Stimulated activated CD4-positive, alpha-beta T cell treated with anti-CD3 and anti-CD28 coated beads, Interleukin-4, amount 100 ng/mL, for 4 hours (primary cell): ENCODE results near the gene CDC42BPB.

Experiments
- DNase-seq, 2 experiments: peaks; one replicate each; pipeline ENCODE4 v3.0.0-alpha.2; 2020

CDC42BPB gene

DNA sequence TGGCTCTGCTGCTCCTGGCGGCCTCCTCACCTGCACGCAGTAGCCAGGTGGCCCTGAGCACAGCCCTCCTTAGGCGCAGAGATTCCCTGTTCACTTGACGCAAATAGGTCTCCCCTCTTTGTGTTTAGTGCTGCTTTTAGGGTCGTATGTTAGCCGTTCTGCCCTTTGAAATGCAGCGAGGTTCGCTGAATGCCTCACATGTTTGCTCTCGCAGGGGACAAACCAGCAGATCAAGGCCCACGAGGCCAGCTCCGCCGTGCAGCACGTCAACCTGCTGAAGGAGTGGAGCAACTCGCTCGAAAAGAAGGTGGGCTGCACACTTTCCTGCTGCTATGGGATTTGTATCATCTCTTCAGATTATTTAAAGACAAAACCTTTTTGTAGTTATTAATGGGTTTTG is 166.2 kb downstream of the CDC42BPB start:
- DNase-seq: no peak

DNA sequence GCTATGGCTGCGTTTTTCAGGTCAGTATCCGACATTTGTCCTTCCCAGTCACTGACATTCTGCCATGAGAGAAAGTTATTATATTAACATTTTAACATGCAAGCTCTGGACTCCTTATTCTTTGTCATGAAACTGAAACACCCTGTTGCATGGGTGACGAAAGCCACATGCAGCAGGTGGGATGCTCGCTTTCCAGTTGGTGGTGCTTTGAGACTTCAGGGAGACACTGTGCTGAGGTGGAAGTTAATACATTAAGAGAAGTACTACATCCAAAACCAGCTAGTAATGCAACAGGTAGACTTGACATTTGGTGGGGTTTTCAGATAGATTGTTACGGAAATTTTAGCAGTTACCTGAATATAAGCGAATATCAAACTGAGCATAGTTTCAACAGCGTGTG is 167.7 kb downstream of the CDC42BPB start:
- DNase-seq: no peak

DNA sequence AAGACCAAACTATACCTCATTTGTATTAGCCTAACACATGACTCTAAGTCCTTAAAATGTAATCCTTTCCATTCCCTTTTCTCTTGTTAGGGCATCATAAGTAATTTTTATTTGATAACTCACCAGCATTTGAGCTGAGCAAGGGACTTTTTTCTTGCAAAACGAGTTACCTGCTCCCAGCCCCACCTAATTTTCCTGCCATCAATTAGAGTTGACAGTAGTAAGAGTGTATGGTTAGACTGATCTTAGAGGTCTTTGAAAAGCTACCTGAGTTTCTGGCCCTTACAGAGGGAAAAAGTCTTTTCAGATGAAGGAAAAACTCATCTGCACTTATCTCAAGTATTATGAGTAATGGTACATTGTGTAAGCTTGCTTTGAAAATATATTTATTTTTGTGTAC is 168.6 kb downstream of the CDC42BPB start:
- DNase-seq: no peak

DNA sequence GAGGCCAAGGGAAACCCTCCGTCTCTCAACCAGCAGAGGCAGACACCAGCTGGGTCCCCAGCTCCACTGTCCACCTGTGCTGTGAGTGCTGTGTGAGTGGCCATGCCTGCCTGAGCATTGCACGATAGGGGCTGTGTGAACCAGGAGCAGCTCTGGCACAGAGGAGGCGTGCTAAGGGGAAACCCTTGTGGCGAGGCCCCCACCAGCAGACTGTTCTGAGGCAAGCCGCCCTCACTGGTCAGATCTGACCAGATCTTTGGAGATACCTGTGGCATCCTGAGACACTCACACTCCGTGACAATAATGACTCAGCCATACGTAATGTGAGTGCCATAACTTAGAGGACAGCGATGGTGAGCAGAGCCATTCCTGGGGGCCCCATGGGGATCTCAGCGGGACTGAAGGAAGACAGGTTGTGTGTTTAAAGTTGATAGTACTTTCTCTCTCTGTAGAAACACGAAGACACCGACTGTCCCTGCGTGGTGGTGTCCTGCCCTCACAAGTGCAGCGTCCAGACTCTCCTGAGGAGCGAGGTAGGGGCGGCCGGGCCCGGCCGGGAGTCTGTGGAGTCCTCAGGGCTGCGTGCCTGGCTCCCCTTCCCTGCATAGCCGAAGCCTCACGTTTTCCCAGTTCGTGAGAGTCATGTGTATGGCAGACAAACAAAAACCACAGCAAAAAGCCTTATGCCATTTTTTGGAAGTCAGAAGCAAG is 171.5 kb downstream of the CDC42BPB start:
- no peak for DNase-seq

GRCh38 chr14:102883554-102883953 is 173.8 kb downstream of the CDC42BPB start:
- DNase-seq: no peak

DNA sequence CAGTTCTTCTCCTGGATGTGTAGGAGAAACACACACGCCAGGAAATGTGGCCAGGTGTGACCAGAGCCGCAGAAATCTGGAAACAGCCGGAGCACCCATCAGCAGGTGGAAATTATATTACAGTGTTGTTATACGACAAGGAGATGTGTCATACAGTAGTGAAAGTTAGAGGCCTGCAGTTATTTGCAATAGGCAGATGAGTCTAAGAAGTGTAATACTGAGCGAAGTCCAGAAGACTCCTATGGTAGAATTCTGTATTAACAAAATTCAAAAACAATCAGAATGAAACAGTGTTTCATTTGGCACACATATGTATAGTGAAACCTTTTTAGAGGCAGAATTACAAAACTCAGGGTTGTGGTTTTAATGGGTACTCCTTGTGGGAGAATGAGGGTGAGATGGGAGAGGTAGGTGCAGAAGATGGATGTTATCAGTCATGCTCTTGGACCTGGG is 174.2 kb downstream of the CDC42BPB start:
- no peak for DNase-seq
